C1 segment of cervical spinal cord (tissue), 14 donors: ENCODE results near the gene PRKG1.

Experiments
- DNase-seq, 14 donors: peaks; one replicate each; lab custom pipeline; 2025; lab: John Stamatoyannopoulos, UW

Gene PRKG1

GRCh38 chr10:52048051-52048450, 973.8 kb downstream of the PRKG1 start:
- DNase-seq, result no peak

GRCh38 chr10:52050429-52051047, 976.3 kb downstream of the PRKG1 start:
- DNase-seq, result no peak

- DNase-seq, result no peak
Observed at GRCh38 chr10:52053497-52053896, 979.2 kb downstream of the PRKG1 start.

- DNase-seq, result no peak
Observed at GRCh38 chr10:52056291-52056690, 982.0 kb downstream of the PRKG1 start.

GRCh38 chr10:52059089-52059488, 984.8 kb downstream of the PRKG1 start:
- no peak for DNase-seq

- DNase-seq, result no peak
Observed at GRCh38 chr10:52063159-52063558, 988.9 kb downstream of the PRKG1 start.

GRCh38 chr10:52064084-52064845, 990.0 kb downstream of the PRKG1 start:
- DNase-seq, result no peak

GRCh38 chr10:52066383-52066782, 992.1 kb downstream of the PRKG1 start:
- no peak for DNase-seq

- no peak for DNase-seq
Observed at GRCh38 chr10:52068485-52068884, 994.2 kb downstream of the PRKG1 start.

- no peak for DNase-seq
Observed at GRCh38 chr10:52071814-52072213, 997.5 kb downstream of the PRKG1 start.

GRCh38 chr10:52074505-52075026, 1000.3 kb downstream of the PRKG1 start:
- no peak for DNase-seq

GRCh38 chr10:52077814-52078213, 1003.5 kb downstream of the PRKG1 start:
- DNase-seq, result no peak

- no peak for DNase-seq
Observed at GRCh38 chr10:52078397-52078937, 1004.2 kb downstream of the PRKG1 start.

- DNase-seq, result no peak
Observed at GRCh38 chr10:52082307-52082706, 1008.0 kb downstream of the PRKG1 start.

GRCh38 chr10:52083422-52083821, 1009.1 kb downstream of the PRKG1 start:
- no peak for DNase-seq

GRCh38 chr10:52092390-52092789, 1018.1 kb downstream of the PRKG1 start:
- no peak for DNase-seq

GRCh38 chr10:52098130-52098529, 1023.8 kb downstream of the PRKG1 start:
- DNase-seq, result no peak

GRCh38 chr10:52099026-52099600, 1024.8 kb downstream of the PRKG1 start:
- DNase-seq, result no peak

- no peak for DNase-seq
Observed at GRCh38 chr10:52100011-52100547, 1025.8 kb downstream of the PRKG1 start.

- DNase-seq, result no peak
Observed at GRCh38 chr10:52105301-52105700, 1031.0 kb downstream of the PRKG1 start.

- DNase-seq, result no peak
Observed at GRCh38 chr10:52106011-52106410, 1031.7 kb downstream of the PRKG1 start.

GRCh38 chr10:52106899-52107298, 1032.6 kb downstream of the PRKG1 start:
- no peak for DNase-seq
